K562 treated with DMSO at 1 percent for 24 hours (cell line): ENCODE measurements around the gene GUCA1C. TPM values are rescaled to one million over a fixed set of nuclear protein-coding genes. Genes with fewer than 3 reads are reported as not detected.

Source experiments
- total RNA-seq: library from RNA; unstranded; fragments of 300-600 nt; gene quantifications from 2 replicates; pipeline ENCODE4 v1.2.3, GENCODE V29; 2022; ENCODE audit warnings: low read depth; ENCODE audit not compliant: insufficient read depth

Gene GUCA1C, protein sequence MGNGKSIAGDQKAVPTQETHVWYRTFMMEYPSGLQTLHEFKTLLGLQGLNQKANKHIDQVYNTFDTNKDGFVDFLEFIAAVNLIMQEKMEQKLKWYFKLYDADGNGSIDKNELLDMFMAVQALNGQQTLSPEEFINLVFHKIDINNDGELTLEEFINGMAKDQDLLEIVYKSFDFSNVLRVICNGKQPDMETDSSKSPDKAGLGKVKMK
- total RNA-seq: not detected in 2 replicates

DNA sequence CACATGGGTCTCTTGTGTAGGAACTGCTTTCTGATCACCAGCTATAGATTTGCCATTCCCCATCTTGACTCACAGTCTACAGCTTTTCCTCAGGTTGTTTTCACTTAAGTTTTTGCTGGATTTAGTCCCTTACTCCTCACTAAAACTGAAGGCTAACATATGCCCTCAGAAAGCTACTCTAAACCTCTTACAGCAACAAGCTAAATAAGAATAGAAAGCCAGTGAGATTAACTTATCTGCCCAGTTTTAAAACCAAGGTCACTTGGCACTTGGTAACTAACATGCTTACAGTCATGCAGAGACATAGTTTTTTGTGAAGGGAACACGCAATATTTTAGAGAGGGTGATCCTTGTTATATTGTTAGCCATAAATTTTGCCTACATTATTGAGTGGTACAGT, at the start of gene GUCA1C:
Gene GUCA1C, minus strand, starts transcription at position 180 of the 400 bp plus-strand sequence. Its CDS starts 117 bp downstream, at position 63.

Other genes starting within 250 kb of the GUCA1C start
- not detected in 2 replicates for gene RETNLB, start 196.5 kb downstream of the GUCA1C start, total RNA-seq
- gene TRAT1, start 131.1 kb downstream of the GUCA1C start, total RNA-seq: not detected in 2 replicates
- gene MORC1, start 164.3 kb upstream of the GUCA1C start, total RNA-seq: 0.57 and 0.71 TPM in 2 replicates
- not detected in 2 replicates for gene C3orf85, start 182.8 kb upstream of the GUCA1C start, total RNA-seq